GM23248 (cell line): ENCODE measurements around the gene NME3.

Experiments used
- EZH2 ChIP-seq: fragments of 200-600 bp; sonication (generic); IDR thresholded peaks from 2 replicates; pipeline ENCODE4 v1.6.1; 2018; ENCODE audit warnings: antibody characterized with exemption, mild to moderate bottlenecking; ENCODE audit not compliant: insufficient read depth, poor library complexity, severe bottlenecking
- EZH2phosphoT487 ChIP-seq: fragments of 200-600 bp; sonication (generic); IDR thresholded peaks from 2 replicates; pipeline ENCODE4 v1.6.1; 2018; ENCODE audit warnings: antibody characterized with exemption, moderate library complexity, mild to moderate bottlenecking, low read depth; ENCODE audit not compliant: insufficient read depth

GRCh38 chr16:1773703-1774447 lies 2.5 kb upstream of the NME3 start:
- TF ChIP-seq EZH2phosphoT487 (no peak), EZH2 (no peak)
